ENCODE measurements around the gene BCCIP. TPM values are rescaled to one million over a fixed set of nuclear protein-coding genes. Genes with fewer than 3 reads are reported as not detected.
A peak's percentile ranks its signal among the peaks of the same experiment; 100 is the strongest.

The BCCIP gene
- total RNA-seq, 1 donor from 2014 or later, result 68.1 TPM

DNA sequence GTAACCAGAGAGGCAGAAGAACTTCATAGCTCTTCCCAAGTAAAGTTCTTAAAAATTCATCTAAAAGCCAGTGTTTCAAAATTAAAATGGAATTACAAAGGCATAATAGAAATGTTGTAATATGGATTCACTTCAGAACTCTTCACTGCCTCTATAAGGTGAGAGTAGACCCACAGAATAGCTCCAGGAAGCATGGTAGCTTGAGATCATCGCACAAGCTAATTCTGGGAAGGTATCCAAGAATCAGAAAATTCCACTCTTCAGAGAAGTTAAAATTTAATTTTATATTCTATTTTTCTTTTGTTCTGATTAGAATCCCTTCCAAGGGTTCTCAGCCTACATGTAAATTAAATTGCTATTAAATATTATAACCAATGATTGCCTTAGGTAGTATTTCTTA, 59.2 kb downstream of the BCCIP start:
- H3K9ac ChIP-seq (ENCODE audit: low read length), result no peak overlapping the region
- no peak overlapping the region for H3K4me2 ChIP-seq (ENCODE audit: low read length)
- no peaks in the 10 kb centered on the region for H3K9me3 Mint-ChIP-seq (ENCODE audit: unreplicated experiment)
- TF ChIP-seq, protein P1, sequence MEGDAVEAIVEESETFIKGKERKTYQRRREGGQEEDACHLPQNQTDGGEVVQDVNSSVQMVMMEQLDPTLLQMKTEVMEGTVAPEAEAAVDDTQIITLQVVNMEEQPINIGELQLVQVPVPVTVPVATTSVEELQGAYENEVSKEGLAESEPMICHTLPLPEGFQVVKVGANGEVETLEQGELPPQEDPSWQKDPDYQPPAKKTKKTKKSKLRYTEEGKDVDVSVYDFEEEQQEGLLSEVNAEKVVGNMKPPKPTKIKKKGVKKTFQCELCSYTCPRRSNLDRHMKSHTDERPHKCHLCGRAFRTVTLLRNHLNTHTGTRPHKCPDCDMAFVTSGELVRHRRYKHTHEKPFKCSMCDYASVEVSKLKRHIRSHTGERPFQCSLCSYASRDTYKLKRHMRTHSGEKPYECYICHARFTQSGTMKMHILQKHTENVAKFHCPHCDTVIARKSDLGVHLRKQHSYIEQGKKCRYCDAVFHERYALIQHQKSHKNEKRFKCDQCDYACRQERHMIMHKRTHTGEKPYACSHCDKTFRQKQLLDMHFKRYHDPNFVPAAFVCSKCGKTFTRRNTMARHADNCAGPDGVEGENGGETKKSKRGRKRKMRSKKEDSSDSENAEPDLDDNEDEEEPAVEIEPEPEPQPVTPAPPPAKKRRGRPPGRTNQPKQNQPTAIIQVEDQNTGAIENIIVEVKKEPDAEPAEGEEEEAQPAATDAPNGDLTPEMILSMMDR (IDR thresholded peaks at IDR 0.05; ENCODE audit: insufficient read depth, low read depth, low read length), result no peak
- no peak for TF ChIP-seq EZH2 (IDR thresholded peaks at IDR 0.05; ENCODE audit: insufficient read depth, low read length)
- no peaks in the 10 kb centered on the region for H3K27me3 ChIP-seq (ENCODE audit: insufficient read depth, low read length)
- no peak overlapping the region for H3K27ac ChIP-seq (ENCODE audit: low read depth, low read length)
- no peak overlapping the region for H2AFZ ChIP-seq (ENCODE audit: low read depth, low read length)
- FAIRE-seq, result no peak
- peaks cover 4% of the 10 kb centered on the region for H4K20me1 ChIP-seq (ENCODE audit: insufficient read depth, low read length)
- H3K27me3 Mint-ChIP-seq (ENCODE audit: low read depth, unreplicated experiment), result no peaks in the 10 kb centered on the region
- no peak overlapping the region for H3K4me3 Mint-ChIP-seq (ENCODE audit: unreplicated experiment)
- peaks cover 11% of the 10 kb centered on the region for H3K79me2 ChIP-seq (ENCODE audit: insufficient read depth, low read length)
- H3K4me3 ChIP-seq (ENCODE audit: insufficient read depth, low read depth, low read length), result no peak overlapping the region
- H3K4me1 ChIP-seq (ENCODE audit: insufficient read depth, low read length), result peaks cover 13% of the 10 kb centered on the region
- no peaks in the 10 kb centered on the region for H3K36me3 ChIP-seq (ENCODE audit: insufficient read depth, low read length)
- H3K9me3 ChIP-seq (ENCODE audit: insufficient read depth, low read depth, low read length), result no peaks in the 10 kb centered on the region
- peak; percentile 32 for DNase-seq (ENCODE audit: low read depth)
- H3K4me1 Mint-ChIP-seq (ENCODE audit: low read depth, unreplicated experiment), result peaks cover 23% of the 10 kb centered on the region
- H3K27ac Mint-ChIP-seq (ENCODE audit: unreplicated experiment), result no peak overlapping the region
- peaks cover 2% of the 10 kb centered on the region for H3K36me3 Mint-ChIP-seq (ENCODE audit: low read depth, unreplicated experiment)

DNA sequence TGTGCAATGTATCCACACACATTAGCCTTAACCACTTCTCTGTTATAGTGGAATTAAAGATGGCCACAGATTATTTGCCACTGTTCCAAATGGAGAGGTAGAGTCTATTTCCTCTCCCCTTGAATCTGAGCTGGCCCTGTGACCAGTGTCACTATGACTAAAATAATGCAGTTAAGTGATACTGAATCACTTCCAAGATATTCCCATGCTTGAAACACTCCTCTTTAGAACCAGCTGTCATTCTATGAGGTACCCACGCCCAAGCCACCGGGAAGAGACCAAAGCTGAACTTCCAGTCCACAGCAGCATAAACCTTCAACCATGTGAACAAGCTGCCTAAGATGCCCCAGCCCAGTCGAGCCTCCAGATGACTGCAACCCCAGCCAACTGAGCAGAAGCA, 59.9 kb downstream of the BCCIP start:
- H3K27me3 ChIP-seq (ENCODE audit: insufficient read depth, low read length), result no peaks in the 10 kb centered on the region
- no peak overlapping the region for H3K4me2 ChIP-seq (ENCODE audit: low read length)
- Mint-ChIP-seq H3K27me3 (ENCODE audit: low read depth, unreplicated experiment) (no peaks in the 10 kb centered on the region), H3K4me3 (ENCODE audit: unreplicated experiment) (no peak overlapping the region), H3K4me1 (ENCODE audit: low read depth, unreplicated experiment) (peaks cover 23% of the 10 kb centered on the region), H3K9me3 (ENCODE audit: unreplicated experiment) (no peaks in the 10 kb centered on the region), H3K36me3 (ENCODE audit: low read depth, unreplicated experiment) (peaks cover 2% of the 10 kb centered on the region), H3K27ac (ENCODE audit: unreplicated experiment) (no peak overlapping the region)
- H3K9ac ChIP-seq (ENCODE audit: low read length), result no peak overlapping the region
- no peaks in the 10 kb centered on the region for H3K9me3 ChIP-seq (ENCODE audit: insufficient read depth, low read depth, low read length)
- no peaks in the 10 kb centered on the region for H3K36me3 ChIP-seq (ENCODE audit: insufficient read depth, low read length)
- FAIRE-seq (no peak), DNase-seq (ENCODE audit: low read depth) (no peak)
- H2AFZ ChIP-seq (ENCODE audit: low read depth, low read length), result no peak overlapping the region
- no peak overlapping the region for H3K4me3 ChIP-seq (ENCODE audit: insufficient read depth, low read depth, low read length)
- H3K27ac ChIP-seq (ENCODE audit: low read depth, low read length), result no peak overlapping the region
- peaks cover 4% of the 10 kb centered on the region for H4K20me1 ChIP-seq (ENCODE audit: insufficient read depth, low read length)
- TF ChIP-seq, protein P1 (IDR thresholded peaks at IDR 0.05; ENCODE audit: insufficient read depth, low read depth, low read length), result no peak
- no peak for TF ChIP-seq EZH2 (IDR thresholded peaks at IDR 0.05; ENCODE audit: insufficient read depth, low read length)
- peaks cover 13% of the 10 kb centered on the region for H3K4me1 ChIP-seq (ENCODE audit: insufficient read depth, low read length)
- H3K79me2 ChIP-seq (ENCODE audit: insufficient read depth, low read length), result peaks cover 11% of the 10 kb centered on the region

Small RNA genes within 50 kb of the gene (microRNA-seq; reads per million reads assigned to microRNA genes)
- 4.7 reads per million, percentile 19 among the genes with 10 or more reads in this experiment for gene MIR4484

Other genes with a start within 250 kb of the BCCIP start
- not detected in 2 replicates for gene TEX36, start 140.4 kb upstream of the BCCIP start, total RNA-seq
- gene EDRF1, start 103.8 kb upstream of the BCCIP start, total RNA-seq, result 24.0 and 25.7 TPM in 2 replicates
- not detected in 2 replicates for gene MMP21, start 47.7 kb upstream of the BCCIP start, total RNA-seq
- 64.6 and 66.0 TPM in 2 replicates for gene UROS, start 288 bp upstream of the BCCIP start, total RNA-seq
- gene DHX32, start 57.7 kb downstream of the BCCIP start, total RNA-seq, result 39.4 and 41.7 TPM in 2 replicates
- gene FANK1, start 73.0 kb downstream of the BCCIP start, total RNA-seq, result 9.7 and 12.1 TPM in 2 replicates

Measured in astrocyte (in vitro differentiated cells and primary cell).